ENCODE measurements around the gene TUFT1.

The TUFT1 gene, protein sequence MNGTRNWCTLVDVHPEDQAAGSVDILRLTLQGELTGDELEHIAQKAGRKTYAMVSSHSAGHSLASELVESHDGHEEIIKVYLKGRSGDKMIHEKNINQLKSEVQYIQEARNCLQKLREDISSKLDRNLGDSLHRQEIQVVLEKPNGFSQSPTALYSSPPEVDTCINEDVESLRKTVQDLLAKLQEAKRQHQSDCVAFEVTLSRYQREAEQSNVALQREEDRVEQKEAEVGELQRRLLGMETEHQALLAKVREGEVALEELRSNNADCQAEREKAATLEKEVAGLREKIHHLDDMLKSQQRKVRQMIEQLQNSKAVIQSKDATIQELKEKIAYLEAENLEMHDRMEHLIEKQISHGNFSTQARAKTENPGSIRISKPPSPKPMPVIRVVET

GRCh38 chr1:151540021-151540981 lies at the start of gene TUFT1:
TSS of gene TUFT1 (plus strand) at chr1:151540309. CDS start at chr1:151540367, 58 bp downstream.
- peak; percentile 94 for DNase-seq (ENCODE audit: insufficient read length, low spot score)
- no peak for TF ChIP-seq CTCF (IDR thresholded peaks at IDR 0.05; ENCODE audit: insufficient read depth, missing control alignments)
- FAIRE-seq: no peak

GRCh38 chr1:151491641-151492040 lies 48.5 kb upstream of the TUFT1 start:
- FAIRE-seq (no peak), DNase-seq (ENCODE audit: insufficient read length, low spot score) (no peak)
- no peak for TF ChIP-seq CTCF (IDR thresholded peaks at IDR 0.05; ENCODE audit: insufficient read depth, missing control alignments)

DNA sequence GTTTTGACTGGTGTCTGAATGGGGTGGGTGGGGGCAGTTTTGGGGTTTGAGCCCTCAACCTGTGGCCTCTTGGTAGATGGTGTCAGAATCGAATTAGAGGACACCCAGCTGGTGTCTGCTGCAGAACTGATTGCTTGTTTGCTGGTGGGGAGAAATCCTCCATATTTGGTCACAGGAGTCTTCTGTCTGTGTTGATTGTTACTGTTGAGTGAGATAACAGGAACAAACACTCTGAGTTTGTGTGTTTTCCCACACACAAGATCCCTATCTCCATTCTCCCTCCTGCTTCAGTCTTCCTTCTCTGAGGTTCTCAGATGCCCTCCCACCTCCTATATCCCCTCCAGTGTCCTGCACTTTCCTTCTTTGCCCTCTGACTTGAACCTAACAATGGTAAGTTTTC lies 48.0 kb upstream of the TUFT1 start:
- no peak for TF ChIP-seq CTCF (IDR thresholded peaks at IDR 0.05; ENCODE audit: insufficient read depth, missing control alignments)
- no peak for DNase-seq (ENCODE audit: insufficient read length, low spot score)
- no peak for FAIRE-seq

GRCh38 chr1:151493042-151493441 lies 47.1 kb upstream of the TUFT1 start:
- FAIRE-seq (no peak), DNase-seq (ENCODE audit: insufficient read length, low spot score) (no peak)
- TF ChIP-seq CTCF (IDR thresholded peaks at IDR 0.05; ENCODE audit: insufficient read depth, missing control alignments): no peak

- no peak for TF ChIP-seq CTCF (IDR thresholded peaks at IDR 0.05; ENCODE audit: insufficient read depth, missing control alignments)
- FAIRE-seq (no peak), DNase-seq (ENCODE audit: insufficient read length, low spot score) (no peak)
Measured at GRCh38 chr1:151494741-151495281, 45.3 kb upstream of the TUFT1 start.

GRCh38 chr1:151495316-151495715 lies 44.8 kb upstream of the TUFT1 start:
- DNase-seq (ENCODE audit: insufficient read length, low spot score) (no peak), FAIRE-seq (no peak)
- no peak for TF ChIP-seq CTCF (IDR thresholded peaks at IDR 0.05; ENCODE audit: insufficient read depth, missing control alignments)

Measured in D721Med (cell line).